ENCODE measurements around the gene IFT81.

DNA sequence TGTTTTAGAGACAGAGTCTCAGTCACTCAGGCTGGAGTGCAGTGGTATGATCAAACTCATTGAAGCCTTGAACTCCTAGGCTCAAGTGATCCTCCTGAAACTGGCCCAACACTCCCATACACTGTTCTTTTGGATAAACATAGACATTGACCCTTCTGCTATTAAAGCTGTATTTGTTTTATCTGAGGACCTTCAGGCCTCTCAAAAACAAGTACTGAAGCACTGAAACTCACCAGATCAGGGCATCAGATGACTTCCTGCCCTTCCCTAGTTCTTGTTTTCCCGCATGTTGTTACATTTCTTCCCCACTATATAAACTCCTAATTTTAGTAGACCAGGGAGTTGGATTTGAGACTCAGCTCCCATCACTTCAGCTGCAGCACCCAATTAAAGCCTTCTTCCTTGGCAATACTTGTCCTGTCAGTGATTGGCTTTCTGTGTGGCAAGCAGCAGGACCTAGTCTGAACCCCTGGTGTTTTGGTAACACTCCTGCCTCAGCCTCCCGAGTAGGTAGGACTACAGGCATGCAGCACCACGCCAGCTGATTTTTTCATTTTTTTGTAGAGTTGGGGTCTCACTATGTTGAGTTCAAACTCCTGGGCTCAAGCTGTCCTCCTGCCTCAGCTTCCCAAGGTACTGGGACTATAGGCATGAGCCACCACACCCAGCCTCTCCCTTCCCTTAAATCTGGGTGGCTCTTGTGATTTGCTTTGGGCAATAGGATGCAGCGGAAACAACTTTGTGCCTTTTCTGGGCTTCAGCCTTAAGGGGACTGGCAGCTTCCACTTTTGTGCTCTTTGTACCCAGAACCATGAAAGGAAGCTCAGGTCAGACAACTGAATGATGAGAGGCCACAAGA is 12.5 kb upstream of the IFT81 start:
- TF ChIP-seq, protein P1, sequence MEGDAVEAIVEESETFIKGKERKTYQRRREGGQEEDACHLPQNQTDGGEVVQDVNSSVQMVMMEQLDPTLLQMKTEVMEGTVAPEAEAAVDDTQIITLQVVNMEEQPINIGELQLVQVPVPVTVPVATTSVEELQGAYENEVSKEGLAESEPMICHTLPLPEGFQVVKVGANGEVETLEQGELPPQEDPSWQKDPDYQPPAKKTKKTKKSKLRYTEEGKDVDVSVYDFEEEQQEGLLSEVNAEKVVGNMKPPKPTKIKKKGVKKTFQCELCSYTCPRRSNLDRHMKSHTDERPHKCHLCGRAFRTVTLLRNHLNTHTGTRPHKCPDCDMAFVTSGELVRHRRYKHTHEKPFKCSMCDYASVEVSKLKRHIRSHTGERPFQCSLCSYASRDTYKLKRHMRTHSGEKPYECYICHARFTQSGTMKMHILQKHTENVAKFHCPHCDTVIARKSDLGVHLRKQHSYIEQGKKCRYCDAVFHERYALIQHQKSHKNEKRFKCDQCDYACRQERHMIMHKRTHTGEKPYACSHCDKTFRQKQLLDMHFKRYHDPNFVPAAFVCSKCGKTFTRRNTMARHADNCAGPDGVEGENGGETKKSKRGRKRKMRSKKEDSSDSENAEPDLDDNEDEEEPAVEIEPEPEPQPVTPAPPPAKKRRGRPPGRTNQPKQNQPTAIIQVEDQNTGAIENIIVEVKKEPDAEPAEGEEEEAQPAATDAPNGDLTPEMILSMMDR (IDR thresholded peaks at IDR 0.05): no peak
- no peak for TF ChIP-seq POLR2A (IDR thresholded peaks at IDR 0.05)
